NB4 (cell line): Measurements from ENCODE around the gene KLHL21.

ENCODE experiments used
- DNase-seq: peaks from one replicate; pipeline ENCODE4 v3.0.0; 2010; ENCODE audit warnings: low read depth
- H3K4me3 ChIP-seq: one replicate; pipeline ENCODE4 v1.5.1; 2011; ENCODE audit warnings: mild to moderate bottlenecking, low read depth, low read length, moderate library complexity
- CTCF ChIP-seq: IDR thresholded peaks from one replicate; pipeline ENCODE4 v1.5.1; 2012; ENCODE audit warnings: low read depth, low read length
- MAX ChIP-seq: IDR thresholded peaks from 2 replicates; pipeline ENCODE4 v1.6.1; 2011; ENCODE audit warnings: low read depth, low read length
- MYC ChIP-seq: IDR thresholded peaks from 2 replicates; pipeline ENCODE4 v1.6.1; 2011; ENCODE audit warnings: low read depth, low read length
- POLR2A ChIP-seq: IDR thresholded peaks from 2 replicates; pipeline ENCODE4 v1.6.1; 2011; ENCODE audit warnings: mild to moderate bottlenecking; ENCODE audit not compliant: insufficient read length; ENCODE audit errors: extremely low read depth

Gene KLHL21

GRCh38 chr1:6586404-6586816, 16.3 kb downstream of the KLHL21 start:
- DNase-seq, result no peak
- no peak overlapping the region for H3K4me3 ChIP-seq
- TF ChIP-seq CTCF, result no peak

- no peak for TF ChIP-seq MAX
- no peak for TF ChIP-seq MYC
- no peak for DNase-seq
Observed at GRCh38 chr1:6585841-6586240, 16.8 kb downstream of the KLHL21 start.

GRCh38 chr1:6585081-6585722, 17.5 kb downstream of the KLHL21 start:
- H3K4me3 ChIP-seq, result no peak overlapping the region
- TF ChIP-seq POLR2A (no peak), CTCF (no peak), MYC (no peak), MAX (no peak)
- DNase-seq, result no peak

More at GRCh38 chr1:6585841-6586240, 16.8 kb downstream of the KLHL21 start:
- no peak overlapping the region for H3K4me3 ChIP-seq

- DNase-seq, result no peak
- H3K4me3 ChIP-seq, result no peak overlapping the region
- TF ChIP-seq POLR2A, result no peak
- TF ChIP-seq MYC, result no peak
- no peak for TF ChIP-seq MAX
- no peak for TF ChIP-seq CTCF
Observed at GRCh38 chr1:6584126-6585080, 18.3 kb downstream of the KLHL21 start.

GRCh38 chr1:6582370-6582769, 20.3 kb downstream of the KLHL21 start:
- TF ChIP-seq CTCF (no peak), MYC (no peak), MAX (no peak), POLR2A (no peak)

GRCh38 chr1:6581561-6582305, 20.9 kb downstream of the KLHL21 start:
- peak; percentile 90 for DNase-seq
- H3K4me3 ChIP-seq, result peak overlapping the region; percentile 83
- no peak for TF ChIP-seq CTCF
- TF ChIP-seq MAX, result peak; percentile 16; the same call in 1 of the 2 replicates
- 0 out of 2 replicates have a peak, but pooled peaks have one; percentile 27 for TF ChIP-seq MYC

More at GRCh38 chr1:6582370-6582769, 20.3 kb downstream of the KLHL21 start:
- no peak for DNase-seq
- peak overlapping the region; percentile 83 for H3K4me3 ChIP-seq
